Spinal cord (tissue), 10 donors: ENCODE measurements around the gene RCE1. TPM values are rescaled to one million over a fixed set of nuclear protein-coding genes. Genes with fewer than 3 reads are reported as not detected.

Experiments
- DNase-seq, 6 donors: peaks; one replicate each; pipeline versions ENCODE4 v3.0.0 to v3.0.0-alpha.2; 2013 to 2015; ENCODE audit warnings: low spot score in 6 of 6, low read depth in 4 of 6
- H3K27ac ChIP-seq: one replicate; pipeline ENCODE4 v1.5.1; 2013; ENCODE audit warnings: low read depth, low read length, control low read depth
- H3K27me3 ChIP-seq: one replicate; pipeline ENCODE4 v1.6.1; 2013; ENCODE audit warnings: low read length; ENCODE audit not compliant: control insufficient read depth, insufficient read depth
- H3K36me3 ChIP-seq: one replicate; pipeline ENCODE4 v1.6.1; 2013; ENCODE audit warnings: low read length; ENCODE audit not compliant: control insufficient read depth, insufficient read depth
- H3K4me1 ChIP-seq: one replicate; pipeline ENCODE4 v1.6.1; 2013; ENCODE audit warnings: low read length; ENCODE audit not compliant: control insufficient read depth, insufficient read depth
- H3K4me3 ChIP-seq: one replicate; pipeline ENCODE4 v1.5.1; 2013; ENCODE audit warnings: low read depth, low read length, control low read depth
- H3K9me3 ChIP-seq: one replicate; pipeline ENCODE4 v1.6.1; 2013; ENCODE audit warnings: low read length; ENCODE audit not compliant: control insufficient read depth, insufficient read depth
- WGBS: methylation state at CpG from one replicate; pipeline ENCODE4 v1.1.5; 2013; ENCODE audit warnings: missing lambda C conversion rate; ENCODE audit not compliant: insufficient coverage; 5-methylcytosine and 5-hydroxymethylcytosine counted together
- polyA plus RNA-seq, 2 donors: library from polyadenylated mRNA; unstranded; fragments of 120-200 nt; gene quantifications; one replicate each; pipeline ENCODE4 v1.2.1, GENCODE V29; 2013; ENCODE audit not compliant: insufficient read length in 2 of 2
- total RNA-seq, 2 donors: library from RNA; depleted of rRNA in 1 of 2; stranded (reverse); fragments of 120-200 nt in 1 of 2; fragments of >200 nt in 1 of 2; gene quantifications; one replicate each; pipeline versions ENCODE4 v1.2.3 to v1.2.4, GENCODE V29; 2013 to 2014
- donor health status: healthy.

The RCE1 gene
- total and polyA plus RNA-seq, 4 donors = 9.8 to 32.1 (median 20.1) TPM

- DNase-seq = no peak
- Histone ChIP-seq H3K27me3 (no peaks in the 10 kb centered on the region), H3K9me3 (no peaks in the 10 kb centered on the region), H3K4me3 (no peak overlapping the region), H3K27ac (no peak overlapping the region), H3K36me3 (peaks cover 3% of the 10 kb centered on the region), H3K4me1 (peaks cover 17% of the 10 kb centered on the region)
- WGBS = 14% methylated on average over 3 of the region's 6 CpGs
Measured at GRCh38 chr11:66892911-66893310, 49.7 kb downstream of the RCE1 start.

DNA sequence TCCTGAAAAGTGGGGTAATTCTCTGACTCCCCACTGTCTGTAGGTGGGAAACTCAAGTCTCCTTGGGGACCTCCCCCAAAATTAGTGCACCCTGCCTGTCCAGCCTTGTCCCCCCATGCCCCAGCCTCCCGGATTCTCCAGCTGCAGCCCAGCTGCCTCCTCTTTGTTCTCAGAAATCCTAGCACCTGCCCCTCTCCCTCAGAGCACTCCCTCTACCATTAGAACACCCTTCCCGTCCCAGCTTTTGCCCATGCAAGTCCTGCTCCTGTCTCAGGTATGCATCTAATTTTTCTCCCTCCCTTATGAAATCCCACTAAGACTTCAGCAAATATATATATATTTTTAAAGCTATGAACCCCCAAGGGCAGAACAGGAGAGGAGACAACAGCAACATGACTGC, 50.9 kb downstream of the RCE1 start:
- H3K9me3 ChIP-seq = no peaks in the 10 kb centered on the region
- no peaks in the 10 kb centered on the region for H3K27me3 ChIP-seq
- H3K4me3 ChIP-seq = no peak overlapping the region
- H3K27ac ChIP-seq = no peak overlapping the region
- 44% methylated on average over 2 of the region's 2 CpGs for WGBS
- H3K36me3 ChIP-seq = no peaks in the 10 kb centered on the region
- DNase-seq = no peak
- peaks cover 15% of the 10 kb centered on the region for H3K4me1 ChIP-seq

Other genes starting within 250 kb of the RCE1 start
- 10 to 100 TPM; 34.8 to 51.1 TPM for gene RBM14, start 226.8 kb upstream of the RCE1 start, total RNA-seq
- 10 to 100 TPM; 67.5 to 93.8 TPM for gene RBM14, start 226.8 kb upstream of the RCE1 start, polyA plus RNA-seq
- gene RBM4, start 204.7 kb upstream of the RCE1 start, total RNA-seq = 100 to 1,000 TPM in 1 of 2 donors, 10 to 100 TPM in 1; 93.0 to 143 TPM
- gene RBM4, start 204.7 kb upstream of the RCE1 start, polyA plus RNA-seq = 100 to 1,000 TPM; 195 to 204 TPM
- gene RBM4B, start 165.6 kb upstream of the RCE1 start, total RNA-seq = 10 to 100 TPM; 45.1 to 53.2 TPM
- gene RBM4B, start 165.6 kb upstream of the RCE1 start, polyA plus RNA-seq = 10 to 100 TPM; 77.5 to 89.0 TPM
- gene SPTBN2, start 114.2 kb upstream of the RCE1 start, total RNA-seq = 10 to 100 TPM; 34.6 to 69.9 TPM
- gene SPTBN2, start 114.2 kb upstream of the RCE1 start, polyA plus RNA-seq = 10 to 100 TPM; 78.4 to 88.2 TPM
- gene LRFN4, start 13.6 kb downstream of the RCE1 start, total RNA-seq = 10 to 100 TPM; 17.8 to 42.2 TPM
- 10 to 100 TPM; 76.6 to 76.9 TPM for gene LRFN4, start 13.6 kb downstream of the RCE1 start, polyA plus RNA-seq
- gene PC, start 114.9 kb downstream of the RCE1 start, total RNA-seq = 10 to 100 TPM; 33.9 to 49.1 TPM
- gene PC, start 114.9 kb downstream of the RCE1 start, polyA plus RNA-seq = 10 to 100 TPM; 60.0 to 71.8 TPM
- gene C11orf86, start 131.9 kb downstream of the RCE1 start, total RNA-seq = under 1 TPM in 1 of 2 donors, not detected in 1; 0.39 TPM
- under 1 TPM; 0.18 to 0.29 TPM for gene C11orf86, start 131.9 kb downstream of the RCE1 start, polyA plus RNA-seq
- gene SYT12, start 179.7 kb downstream of the RCE1 start, total RNA-seq = 10 to 100 TPM in 1 of 2 donors, 1 to 10 TPM in 1; 3.5 to 12.5 TPM
- 10 to 100 TPM; 14.2 to 18.2 TPM for gene SYT12, start 179.7 kb downstream of the RCE1 start, polyA plus RNA-seq
- gene RHOD, start 213.4 kb downstream of the RCE1 start, total RNA-seq = 10 to 100 TPM in 1 of 2 donors, 1 to 10 TPM in 1; 2.2 to 16.8 TPM
- gene RHOD, start 213.4 kb downstream of the RCE1 start, polyA plus RNA-seq = 1 to 10 TPM; 1.3 to 4.3 TPM